WI38 (cell line): ENCODE measurements around the gene EFCAB6.

Experiments used
- H3K4me3 ChIP-seq: 2 replicates; pipeline ENCODE4 v1.5.1; 2011; ENCODE audit warnings: low read depth, mild to moderate bottlenecking, control low read depth, low read length
- TF ChIP-seq, protein P1 (sequence below): IDR thresholded peaks from 2 replicates; pipeline ENCODE4 v1.5.1; 2012; ENCODE audit warnings: low read depth, mild to moderate bottlenecking, control low read depth, low read length

EFCAB6 gene

DNA sequence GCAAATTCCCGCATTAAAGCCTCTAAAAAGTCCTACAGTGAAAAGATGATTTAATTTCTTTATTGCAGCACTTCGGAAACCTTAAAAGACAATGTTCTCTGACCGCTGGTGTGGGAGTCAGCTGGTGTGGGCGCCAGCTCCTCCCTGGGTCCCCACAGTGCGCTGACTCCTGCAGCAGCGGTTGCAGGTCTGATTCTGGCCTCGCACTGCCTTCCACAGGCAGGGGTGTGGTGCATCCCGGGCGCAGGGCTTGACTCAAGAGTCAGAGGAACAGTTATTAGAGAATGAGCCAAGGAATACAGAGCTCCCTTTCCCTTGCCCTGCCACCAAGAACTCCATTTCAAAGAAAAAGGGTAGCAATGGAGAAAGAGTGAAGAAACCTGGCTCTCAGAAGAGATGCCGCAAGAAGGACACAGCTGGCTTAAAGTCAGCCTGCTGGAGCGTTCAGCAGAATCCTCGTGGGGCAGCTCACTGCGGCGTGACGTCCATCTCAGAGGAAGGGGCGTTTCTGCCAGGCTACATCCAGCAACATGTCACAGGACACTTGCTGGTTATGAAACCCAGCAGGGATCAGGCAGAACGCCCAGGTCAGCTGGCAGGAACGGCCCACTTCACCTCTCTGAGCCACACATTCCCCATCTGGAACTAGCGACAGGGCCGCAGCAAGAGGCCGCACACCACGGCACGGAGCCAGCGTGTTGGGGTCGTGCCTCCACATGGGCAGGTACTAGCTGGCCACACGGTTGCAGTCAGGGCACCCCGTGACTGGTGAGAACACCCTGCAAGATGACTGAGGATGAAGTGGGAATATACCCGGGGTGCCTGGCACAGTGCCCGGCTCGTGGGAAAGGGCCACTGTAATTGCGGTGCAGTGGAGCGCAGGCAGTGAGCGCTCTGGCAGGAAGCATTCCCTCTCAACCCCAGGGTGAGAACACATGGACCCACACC, 18.1 kb upstream of the EFCAB6 start:
- H3K4me3 ChIP-seq, result no peak overlapping the region
- TF ChIP-seq, protein P1, sequence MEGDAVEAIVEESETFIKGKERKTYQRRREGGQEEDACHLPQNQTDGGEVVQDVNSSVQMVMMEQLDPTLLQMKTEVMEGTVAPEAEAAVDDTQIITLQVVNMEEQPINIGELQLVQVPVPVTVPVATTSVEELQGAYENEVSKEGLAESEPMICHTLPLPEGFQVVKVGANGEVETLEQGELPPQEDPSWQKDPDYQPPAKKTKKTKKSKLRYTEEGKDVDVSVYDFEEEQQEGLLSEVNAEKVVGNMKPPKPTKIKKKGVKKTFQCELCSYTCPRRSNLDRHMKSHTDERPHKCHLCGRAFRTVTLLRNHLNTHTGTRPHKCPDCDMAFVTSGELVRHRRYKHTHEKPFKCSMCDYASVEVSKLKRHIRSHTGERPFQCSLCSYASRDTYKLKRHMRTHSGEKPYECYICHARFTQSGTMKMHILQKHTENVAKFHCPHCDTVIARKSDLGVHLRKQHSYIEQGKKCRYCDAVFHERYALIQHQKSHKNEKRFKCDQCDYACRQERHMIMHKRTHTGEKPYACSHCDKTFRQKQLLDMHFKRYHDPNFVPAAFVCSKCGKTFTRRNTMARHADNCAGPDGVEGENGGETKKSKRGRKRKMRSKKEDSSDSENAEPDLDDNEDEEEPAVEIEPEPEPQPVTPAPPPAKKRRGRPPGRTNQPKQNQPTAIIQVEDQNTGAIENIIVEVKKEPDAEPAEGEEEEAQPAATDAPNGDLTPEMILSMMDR, result no peak

- TF ChIP-seq, protein P1, result no peak
- no peak overlapping the region for H3K4me3 ChIP-seq
Observed at GRCh38 chr22:43828998-43829782, 17.1 kb upstream of the EFCAB6 start.

- TF ChIP-seq, protein P1, result no peak
- H3K4me3 ChIP-seq, result no peak overlapping the region
Observed at GRCh38 chr22:43828725-43828997, 16.6 kb upstream of the EFCAB6 start.

GRCh38 chr22:43827926-43828724, 16.0 kb upstream of the EFCAB6 start:
- TF ChIP-seq, protein P1, result no peak
- no peak overlapping the region for H3K4me3 ChIP-seq

GRCh38 chr22:43827003-43827735, 15.1 kb upstream of the EFCAB6 start:
- TF ChIP-seq, protein P1, result no peak
- H3K4me3 ChIP-seq, result no peak overlapping the region

- TF ChIP-seq, protein P1, result no peak
- no peak overlapping the region for H3K4me3 ChIP-seq
Observed at GRCh38 chr22:43826142-43827002, 14.3 kb upstream of the EFCAB6 start.
